Skeletal muscle tissue (tissue), 4 donors: ENCODE measurements around the gene NBEAL1. TPM values are rescaled to one million over a fixed set of nuclear protein-coding genes. Genes with fewer than 3 reads are reported as not detected.
"Not testable (repeated sequence)": the region's sequence is repeated elsewhere in the genome, so short reads cannot be mapped to it uniquely, and the experiment has no call there.

Source experiments
- H3K27ac ChIP-seq: one replicate; pipeline ENCODE4 v1.7.0; 2013; ENCODE audit warnings: mild to moderate bottlenecking, low read depth, low read length, inconsistent platforms
- H3K27me3 ChIP-seq, 3 donors: one replicate each; pipeline ENCODE4 v1.7.0; 2013; ENCODE audit warnings: low read length in 3 of 3; ENCODE audit not compliant: control insufficient read depth in 3 of 3, insufficient read depth in 3 of 3
- H3K36me3 ChIP-seq, 3 donors: one replicate each; pipeline ENCODE4 v1.7.0; 2013; ENCODE audit warnings: low read length in 3 of 3; ENCODE audit not compliant: control insufficient read depth in 3 of 3, insufficient read depth in 3 of 3
- H3K4me1 ChIP-seq, 3 donors: one replicate each; pipeline ENCODE4 v1.7.0; 2013; ENCODE audit warnings: low read length in 3 of 3, mild to moderate bottlenecking in 3 of 3; ENCODE audit not compliant: control insufficient read depth in 3 of 3, insufficient read depth in 3 of 3
- H3K4me3 ChIP-seq, 3 donors: one replicate each; pipeline ENCODE4 v1.7.0; 2013; ENCODE audit warnings: low read length in 3 of 3
- H3K9ac ChIP-seq, 3 donors: one replicate each; pipeline ENCODE4 v1.7.0; 2013; ENCODE audit warnings: low read length in 3 of 3, mild to moderate bottlenecking in 3 of 3, moderate library complexity in 2 of 3, low read depth in 1 of 3
- H3K9me3 ChIP-seq, 3 donors: one replicate each; pipeline ENCODE4 v1.7.0; 2013; ENCODE audit warnings: low read length in 3 of 3; ENCODE audit not compliant: control insufficient read depth in 3 of 3
- total RNA-seq: library from RNA; depleted of rRNA; stranded (reverse); fragments of >200 nt; gene quantifications from one replicate; pipeline ENCODE4 v1.2.3, GENCODE V29; 2014
- donor health status: Osteomylitis.

NBEAL1 gene
- total RNA-seq, 1 donor from 2014 or later = 29.2 TPM

DNA sequence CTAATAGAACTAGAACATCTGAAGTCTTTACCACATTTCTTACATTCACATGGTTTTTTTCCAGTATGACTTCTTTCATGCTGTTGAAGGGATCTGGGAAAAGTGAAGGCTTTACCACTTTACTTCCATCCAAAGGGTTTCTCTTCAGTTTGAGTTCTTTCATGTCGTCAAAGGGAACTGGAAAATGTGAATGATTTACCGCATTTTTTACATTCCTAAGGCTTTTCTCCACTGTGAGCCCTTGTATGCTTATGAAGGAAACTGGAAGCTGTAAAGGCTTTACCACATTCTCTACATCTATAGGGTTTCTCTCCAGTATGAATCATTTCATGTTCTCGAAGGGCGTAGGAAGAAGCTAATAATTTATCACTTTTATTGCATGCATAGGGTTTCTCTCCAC is 46.7 kb downstream of the NBEAL1 start:
- Histone ChIP-seq H3K27ac (no peak overlapping the region), H3K27me3 (no peaks in the 10 kb centered on the region), H3K4me1 (no peaks in the 10 kb centered on the region), H3K36me3 (peaks cover 0 to 30% (median 17%) of the 10 kb centered on the region in 3 donors), H3K9ac (no peak overlapping the region), H3K4me3 (no peak overlapping the region), H3K9me3 (no peaks in the 10 kb centered on the region)

DNA sequence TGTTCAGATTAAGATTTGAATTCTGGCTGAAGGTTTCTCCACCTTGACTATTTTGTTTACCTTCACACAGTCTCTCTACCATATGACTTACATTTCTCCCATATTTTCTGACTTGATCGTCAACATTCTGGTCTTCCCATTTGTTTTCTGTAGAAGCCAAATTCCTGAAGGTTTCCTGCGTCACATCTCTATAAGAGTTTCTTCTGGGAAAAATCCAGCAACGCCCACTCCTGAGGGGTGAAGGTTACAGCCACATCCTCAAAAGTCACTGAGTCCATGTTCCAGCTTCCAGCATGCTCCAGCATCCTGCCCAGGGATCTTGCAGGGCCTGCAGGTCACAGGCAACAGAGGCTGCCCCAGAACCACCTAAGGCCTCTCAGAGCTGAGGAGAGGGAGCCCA is 47.5 kb downstream of the NBEAL1 start:
- H3K27me3 ChIP-seq = no peaks in the 10 kb centered on the region
- H3K4me1 ChIP-seq = no peaks in the 10 kb centered on the region
- no peaks in the 10 kb centered on the region for H3K9me3 ChIP-seq
- H3K4me3 ChIP-seq = no peak overlapping the region
- H3K27ac ChIP-seq = no peak overlapping the region
- no peak overlapping the region for H3K9ac ChIP-seq
- peaks cover 0 to 30% (median 17%) of the 10 kb centered on the region in 3 donors for H3K36me3 ChIP-seq

DNA sequence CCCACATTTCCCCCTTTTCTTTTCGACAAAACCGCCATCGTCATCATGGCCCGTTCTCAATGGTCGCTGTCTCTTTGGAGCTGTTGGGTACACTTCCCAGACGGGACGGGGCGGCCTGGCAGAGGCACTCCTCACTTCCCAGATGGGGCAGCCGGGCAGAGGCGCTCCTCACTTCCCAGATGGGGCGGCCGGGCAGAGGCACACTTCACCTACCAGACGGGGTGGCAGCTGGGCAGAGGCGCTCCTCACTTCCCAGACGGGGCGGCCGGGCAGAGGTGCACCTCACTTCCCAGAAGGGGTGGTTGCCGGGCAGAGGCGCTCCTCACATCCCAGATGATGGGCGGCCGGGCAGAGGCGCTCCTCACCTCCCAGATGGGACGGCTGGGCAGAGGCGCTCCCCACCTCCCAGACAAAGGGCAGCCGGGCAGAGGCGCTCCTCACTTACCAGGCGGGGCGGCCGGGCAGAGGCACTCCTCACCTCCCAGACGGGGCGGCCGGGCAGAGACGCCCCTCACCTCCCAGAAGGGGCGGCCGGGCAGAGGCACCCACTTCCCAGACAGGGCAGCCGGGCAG is 51.9 kb downstream of the NBEAL1 start:
- not testable (repeated sequence) for H3K27me3 ChIP-seq, H3K27ac ChIP-seq, H3K4me3 ChIP-seq, H3K4me1 ChIP-seq, H3K9ac ChIP-seq, H3K9me3 ChIP-seq
- peaks cover 4 to 16% (median 14%) of the 10 kb centered on the region in 3 donors for H3K36me3 ChIP-seq

DNA sequence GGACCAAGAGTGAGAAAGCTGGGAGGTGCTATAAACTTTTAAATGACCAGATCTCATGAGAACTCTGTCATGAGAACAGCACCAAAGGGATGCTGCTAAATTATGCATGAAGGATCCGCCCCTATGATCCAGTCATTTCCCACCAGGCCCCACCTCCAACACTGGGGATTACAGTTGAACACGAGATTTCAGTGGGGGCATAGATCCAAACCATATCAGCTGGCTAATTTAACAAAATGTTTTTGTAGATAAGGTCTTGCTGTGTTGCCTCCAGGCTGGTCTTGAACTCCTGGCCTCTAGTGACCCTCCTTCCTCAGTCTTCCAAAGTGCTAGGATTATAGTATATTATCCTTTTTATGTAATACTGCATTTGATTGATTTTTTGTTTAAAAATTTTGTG is 56.0 kb downstream of the NBEAL1 start:
- Histone ChIP-seq H3K27ac (no peak overlapping the region), H3K36me3 (peaks cover 13 to 23% (median 16%) of the 10 kb centered on the region in 3 donors), H3K9ac (no peak overlapping the region), H3K4me3 (no peak overlapping the region), H3K9me3 (no peaks in the 10 kb centered on the region), H3K4me1 (no peaks in the 10 kb centered on the region), H3K27me3 (no peaks in the 10 kb centered on the region)

DNA sequence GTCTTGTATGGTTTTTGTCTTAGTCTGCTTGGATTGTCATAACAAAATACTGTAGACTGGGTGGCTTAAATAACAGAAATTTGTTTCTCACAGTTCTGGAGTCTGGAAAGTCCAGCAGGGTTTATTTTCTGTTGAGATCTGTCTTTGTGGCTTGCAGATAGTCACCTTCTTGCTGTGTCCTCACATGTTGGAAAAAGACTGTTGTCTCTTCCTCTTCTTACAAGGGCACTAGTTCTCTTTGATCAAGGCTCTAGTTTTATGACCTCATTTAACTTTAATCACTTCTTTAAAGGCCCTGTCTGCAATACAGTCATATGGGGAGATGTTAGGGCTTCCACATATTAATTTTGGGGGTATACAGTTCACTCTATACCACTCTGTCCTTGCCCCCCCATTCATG is 56.5 kb downstream of the NBEAL1 start:
- Histone ChIP-seq H3K27me3 (no peaks in the 10 kb centered on the region), H3K4me3 (no peak overlapping the region), H3K9me3 (no peaks in the 10 kb centered on the region), H3K9ac (no peak overlapping the region), H3K4me1 (no peaks in the 10 kb centered on the region), H3K36me3 (peaks cover 13 to 23% (median 16%) of the 10 kb centered on the region in 3 donors), H3K27ac (no peak overlapping the region)

DNA sequence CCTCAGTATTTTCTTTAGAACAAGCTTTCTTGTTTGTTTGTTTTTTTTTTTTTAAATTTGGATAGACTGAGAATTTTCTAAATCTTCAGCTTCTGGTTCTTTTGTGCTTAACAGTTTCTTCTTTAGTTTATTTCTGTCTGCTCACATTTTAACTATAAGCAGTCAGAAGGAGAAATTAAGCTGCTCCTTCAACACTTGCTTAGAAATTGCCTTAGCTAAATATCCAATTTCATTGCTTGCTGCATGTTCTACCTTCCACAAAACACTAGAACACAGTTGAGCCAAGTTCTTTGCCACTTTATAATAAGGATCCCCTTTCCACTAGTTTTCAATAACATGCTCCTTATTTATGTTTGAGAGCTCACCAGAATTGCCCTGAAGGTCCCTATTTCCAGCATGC is 57.7 kb downstream of the NBEAL1 start:
- no peaks in the 10 kb centered on the region for H3K9me3 ChIP-seq
- peaks cover 13 to 23% (median 16%) of the 10 kb centered on the region in 3 donors for H3K36me3 ChIP-seq
- no peak overlapping the region for H3K27ac ChIP-seq
- H3K4me3 ChIP-seq = no peak overlapping the region
- no peak overlapping the region for H3K9ac ChIP-seq
- no peaks in the 10 kb centered on the region for H3K4me1 ChIP-seq
- no peaks in the 10 kb centered on the region for H3K27me3 ChIP-seq

DNA sequence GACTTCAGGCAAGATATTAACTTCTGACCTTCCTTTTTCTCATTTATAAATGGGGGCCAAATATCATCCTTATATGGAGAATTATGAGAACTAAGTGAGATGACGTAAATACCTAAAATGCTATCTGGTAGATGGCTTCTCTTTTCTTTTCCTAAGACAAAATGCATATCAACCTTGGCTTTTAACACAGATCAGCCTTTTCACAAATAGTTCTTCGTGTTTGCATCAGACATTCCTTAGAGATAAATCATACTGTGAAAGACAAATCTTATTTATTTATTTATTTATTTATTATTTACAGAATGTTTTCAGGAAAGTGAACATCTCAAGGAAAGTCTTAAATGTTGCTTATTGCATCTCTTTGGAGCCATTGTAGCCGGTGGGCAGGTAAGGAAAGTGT is 62.8 kb downstream of the NBEAL1 start:
- H3K4me3 ChIP-seq = no peak overlapping the region
- no peaks in the 10 kb centered on the region for H3K9me3 ChIP-seq
- H3K4me1 ChIP-seq = no peaks in the 10 kb centered on the region
- no peaks in the 10 kb centered on the region for H3K27me3 ChIP-seq
- no peak overlapping the region for H3K9ac ChIP-seq
- H3K36me3 ChIP-seq = peaks cover 11 to 16% (median 14%) of the 10 kb centered on the region in 3 donors
- H3K27ac ChIP-seq = no peak overlapping the region

DNA sequence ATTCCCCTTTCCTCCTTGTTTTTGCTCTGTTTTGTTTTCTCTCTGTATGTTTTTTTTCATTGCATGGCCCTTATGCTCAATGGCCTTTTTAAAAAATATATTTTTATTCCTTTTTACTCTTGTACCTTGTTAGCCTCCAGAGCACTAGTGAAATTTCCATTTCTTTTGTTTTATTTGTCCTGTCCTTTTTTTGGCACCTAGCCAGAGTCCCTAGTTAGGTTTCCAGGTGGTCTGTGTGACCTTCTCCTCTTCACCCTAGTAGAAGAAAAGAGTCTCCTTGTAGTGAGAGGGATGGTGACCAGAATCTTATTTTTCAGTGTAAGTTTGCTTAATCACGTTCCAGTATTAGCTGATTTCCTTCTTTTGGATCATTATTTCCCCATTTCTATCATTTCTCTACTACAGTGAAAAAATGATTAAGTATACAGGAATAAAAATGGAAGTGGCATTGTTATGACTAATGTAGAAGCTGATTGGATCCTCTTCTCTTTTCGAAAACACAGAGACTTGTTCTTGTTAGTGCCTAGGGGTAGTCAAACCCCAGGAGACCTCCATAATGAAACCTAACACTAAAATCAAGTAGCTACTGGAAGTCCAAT is 65.9 kb downstream of the NBEAL1 start:
- Histone ChIP-seq H3K36me3 (peaks cover 2 to 17% (median 14%) of the 10 kb centered on the region in 3 donors), H3K27me3 (no peaks in the 10 kb centered on the region), H3K27ac (no peak overlapping the region), H3K4me3 (no peak overlapping the region), H3K9me3 (no peaks in the 10 kb centered on the region), H3K9ac (no peak overlapping the region), H3K4me1 (no peaks in the 10 kb centered on the region)

DNA sequence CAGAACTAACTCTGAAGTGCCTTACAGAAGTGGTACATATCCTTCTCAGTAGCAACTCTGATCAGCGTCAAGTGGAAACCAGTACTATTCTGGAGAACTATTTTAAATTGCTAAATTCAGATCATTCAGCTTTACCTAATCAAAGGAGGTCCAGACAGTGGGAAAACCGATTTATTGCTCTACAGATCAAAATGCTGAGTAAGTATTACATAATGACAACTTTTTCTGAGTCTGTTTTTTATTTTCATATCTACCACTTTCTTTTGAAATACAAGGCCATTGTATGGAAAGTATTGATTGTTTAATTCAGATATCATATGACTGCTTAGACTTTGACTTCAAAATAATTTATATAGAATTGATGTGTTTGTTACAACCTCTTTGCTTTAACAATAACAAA is 68.7 kb downstream of the NBEAL1 start:
- H3K27ac ChIP-seq = no peak overlapping the region
- no peak overlapping the region for H3K4me3 ChIP-seq
- H3K9me3 ChIP-seq = no peaks in the 10 kb centered on the region
- peaks cover 2 to 15% (median 12%) of the 10 kb centered on the region in 3 donors for H3K36me3 ChIP-seq
- H3K4me1 ChIP-seq = no peaks in the 10 kb centered on the region
- H3K9ac ChIP-seq = no peak overlapping the region
- H3K27me3 ChIP-seq = no peaks in the 10 kb centered on the region

DNA sequence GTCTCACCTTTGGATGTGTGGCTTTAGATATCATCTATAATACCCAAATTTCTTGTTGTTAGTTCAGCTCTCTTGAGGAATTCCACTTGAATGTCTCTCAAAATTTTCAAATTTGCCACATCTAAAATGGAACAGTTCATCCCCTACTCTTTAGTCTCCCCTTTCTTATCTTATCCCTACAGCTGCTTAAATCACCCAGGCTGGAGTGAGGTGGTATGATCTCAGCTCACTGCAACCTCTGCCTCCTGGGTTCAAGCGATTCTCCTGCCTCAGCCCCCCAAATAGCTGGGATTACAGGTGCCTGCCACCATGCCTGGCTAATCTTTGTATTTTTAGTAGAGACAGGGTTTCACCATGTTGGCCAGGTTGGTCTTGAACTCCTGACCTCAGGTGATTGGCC is 71.7 kb downstream of the NBEAL1 start:
- not testable (repeated sequence) for H3K9ac ChIP-seq, H3K9me3 ChIP-seq, H3K4me3 ChIP-seq, H3K36me3 ChIP-seq, H3K4me1 ChIP-seq, H3K27me3 ChIP-seq, H3K27ac ChIP-seq
